Measurements from ENCODE around the gene MORN1.

- TF ChIP-seq CTCF (IDR thresholded peaks at IDR 0.05; ENCODE audit: insufficient read depth, low read length, poor library complexity, severe bottlenecking) (no peak), EZH2phosphoT487 (conservative IDR thresholded peaks at IDR 0.05; ENCODE audit: low read length) (no peak)
Measured at GRCh38 chr1:2386636-2387611, 4.4 kb downstream of the MORN1 start.
